ENCODE measurements around the gene RASD2.

GRCh38 chr22:35597692-35598395, 57.2 kb downstream of the RASD2 start:
- TF ChIP-seq CTCF (conservative IDR thresholded peaks at IDR 0.05; ENCODE audit: low read length) = no peak
- TF ChIP-seq EZH2phosphoT487 (IDR thresholded peaks at IDR 0.05; ENCODE audit: borderline replicate concordance, low read depth, low read length) = no peak

Data from OCI-LY7 (cell line).